ENCODE data around the gene IL2RA. TPM values are rescaled to one million over a fixed set of nuclear protein-coding genes. Genes with fewer than 3 reads are reported as not detected.

Gene IL2RA
- total and polyA plus RNA-seq, 2 experiments from 2014 or later, result not detected

GRCh38 chr10:6009961-6010360, 52.2 kb downstream of the IL2RA start:
- Histone ChIP-seq H3K27ac (ENCODE audit: low read depth) (no peak overlapping the region), H3K4me1 (ENCODE audit: insufficient read depth) (0 out of 2 replicates have a peak, but pooled peaks cover 5% of the 10 kb centered on the region), H3K9me2 (ENCODE audit: insufficient read depth) (no peaks in the 10 kb centered on the region), H3F3A (replicated peaks; ENCODE audit: low read depth) (no peaks in the 10 kb centered on the region), H3K79me2 (replicated peaks; ENCODE audit: insufficient read depth) (no peaks in the 10 kb centered on the region), H3K27me3 (ENCODE audit: insufficient read depth) (no peaks in the 10 kb centered on the region), H2AFZ (no peak overlapping the region), H3K4me2 (no peak overlapping the region), H3K36me3 (ENCODE audit: insufficient read depth) (no peaks in the 10 kb centered on the region), H4K20me1 (replicated peaks; ENCODE audit: insufficient read depth) (no peaks in the 10 kb centered on the region), H3K4me3 (no peak overlapping the region)
- Mint-ChIP-seq H3K27ac (no peak overlapping the region), H3K4me1 (peaks cover 22% of the 10 kb centered on the region), H3K9me3 (peaks cover 5% of the 10 kb centered on the region; the same call in 2 of the 3 replicates), H3K36me3 (ENCODE audit: low read depth) (no peaks in the 10 kb centered on the region), H3K4me3 (no peak overlapping the region), H3K27me3 (ENCODE audit: insufficient read depth, low read depth, poor library complexity) (peaks cover 7% of the 10 kb centered on the region)
- DNase-seq (ENCODE audit: low spot score) (no peak), ATAC-seq (no peak)
- TF ChIP-seq, protein P1, sequence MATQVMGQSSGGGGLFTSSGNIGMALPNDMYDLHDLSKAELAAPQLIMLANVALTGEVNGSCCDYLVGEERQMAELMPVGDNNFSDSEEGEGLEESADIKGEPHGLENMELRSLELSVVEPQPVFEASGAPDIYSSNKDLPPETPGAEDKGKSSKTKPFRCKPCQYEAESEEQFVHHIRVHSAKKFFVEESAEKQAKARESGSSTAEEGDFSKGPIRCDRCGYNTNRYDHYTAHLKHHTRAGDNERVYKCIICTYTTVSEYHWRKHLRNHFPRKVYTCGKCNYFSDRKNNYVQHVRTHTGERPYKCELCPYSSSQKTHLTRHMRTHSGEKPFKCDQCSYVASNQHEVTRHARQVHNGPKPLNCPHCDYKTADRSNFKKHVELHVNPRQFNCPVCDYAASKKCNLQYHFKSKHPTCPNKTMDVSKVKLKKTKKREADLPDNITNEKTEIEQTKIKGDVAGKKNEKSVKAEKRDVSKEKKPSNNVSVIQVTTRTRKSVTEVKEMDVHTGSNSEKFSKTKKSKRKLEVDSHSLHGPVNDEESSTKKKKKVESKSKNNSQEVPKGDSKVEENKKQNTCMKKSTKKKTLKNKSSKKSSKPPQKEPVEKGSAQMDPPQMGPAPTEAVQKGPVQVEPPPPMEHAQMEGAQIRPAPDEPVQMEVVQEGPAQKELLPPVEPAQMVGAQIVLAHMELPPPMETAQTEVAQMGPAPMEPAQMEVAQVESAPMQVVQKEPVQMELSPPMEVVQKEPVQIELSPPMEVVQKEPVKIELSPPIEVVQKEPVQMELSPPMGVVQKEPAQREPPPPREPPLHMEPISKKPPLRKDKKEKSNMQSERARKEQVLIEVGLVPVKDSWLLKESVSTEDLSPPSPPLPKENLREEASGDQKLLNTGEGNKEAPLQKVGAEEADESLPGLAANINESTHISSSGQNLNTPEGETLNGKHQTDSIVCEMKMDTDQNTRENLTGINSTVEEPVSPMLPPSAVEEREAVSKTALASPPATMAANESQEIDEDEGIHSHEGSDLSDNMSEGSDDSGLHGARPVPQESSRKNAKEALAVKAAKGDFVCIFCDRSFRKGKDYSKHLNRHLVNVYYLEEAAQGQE (IDR thresholded peaks at IDR 0.05; ENCODE audit: unreplicated experiment), result no peak
- TF ChIP-seq ZNF462 (CRISPR knock-in tag; IDR thresholded peaks at IDR 0.05) (no peak), STAT1 (IDR thresholded peaks at IDR 0.05; ENCODE audit: unreplicated experiment) (no peak), JUNB (IDR thresholded peaks at IDR 0.05; ENCODE audit: unreplicated experiment) (no peak)

Data from GM23338 (cell line).